ENCODE results near the gene ASTN2.

DNA sequence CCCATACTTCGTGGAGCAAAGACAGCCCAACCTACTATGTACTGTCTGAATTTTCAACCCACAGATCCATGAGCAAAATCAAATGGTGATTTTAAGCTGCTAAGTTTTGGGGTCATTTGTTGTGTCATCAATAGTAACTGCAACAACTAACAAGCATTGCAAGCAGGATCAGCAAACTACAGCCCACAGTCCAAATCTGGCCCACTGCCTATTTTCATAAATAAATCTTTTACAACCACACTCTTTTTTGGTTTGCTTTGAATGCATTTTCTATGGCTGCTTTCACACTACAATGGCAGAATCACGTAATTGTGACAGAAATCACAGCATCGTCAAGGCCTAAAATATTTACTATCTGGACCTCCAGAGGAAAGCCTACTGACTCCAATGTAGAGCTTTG is 964.9 kb downstream of the ASTN2 start:
- TF ChIP-seq, protein P1, sequence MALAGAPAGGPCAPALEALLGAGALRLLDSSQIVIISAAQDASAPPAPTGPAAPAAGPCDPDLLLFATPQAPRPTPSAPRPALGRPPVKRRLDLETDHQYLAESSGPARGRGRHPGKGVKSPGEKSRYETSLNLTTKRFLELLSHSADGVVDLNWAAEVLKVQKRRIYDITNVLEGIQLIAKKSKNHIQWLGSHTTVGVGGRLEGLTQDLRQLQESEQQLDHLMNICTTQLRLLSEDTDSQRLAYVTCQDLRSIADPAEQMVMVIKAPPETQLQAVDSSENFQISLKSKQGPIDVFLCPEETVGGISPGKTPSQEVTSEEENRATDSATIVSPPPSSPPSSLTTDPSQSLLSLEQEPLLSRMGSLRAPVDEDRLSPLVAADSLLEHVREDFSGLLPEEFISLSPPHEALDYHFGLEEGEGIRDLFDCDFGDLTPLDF (CRISPR knock-in tag; IDR thresholded peaks at IDR 0.05): no peak
- TF ChIP-seq BHLHE40 (IDR thresholded peaks at IDR 0.05; ENCODE audit: low read length): no peak
- no peak for TF ChIP-seq ZNF146 (CRISPR knock-in tag; IDR thresholded peaks at IDR 0.05; ENCODE audit: unreplicated experiment)
- TF ChIP-seq GTF2F1 (IDR thresholded peaks at IDR 0.05; ENCODE audit: low read depth, low read length): no peak
- no peak for TF ChIP-seq ZNF707 (CRISPR knock-in tag; conservative IDR thresholded peaks at IDR 0.05)

Measured in K562 (cell line).